ENCODE measurements around the gene AGPAT3.
A peak's percentile ranks its signal among the peaks of the same experiment; 100 is the strongest.
"Not testable (repeated sequence)": the region's sequence is repeated elsewhere in the genome, so short reads cannot be mapped to it uniquely, and the experiment has no call there.

AGPAT3 gene

GRCh38 chr21:43835050-43835449, 30.0 kb upstream of the AGPAT3 start:
- DNase-seq: no peak

- no peak for DNase-seq
Observed at GRCh38 chr21:43835861-43836260, 29.2 kb upstream of the AGPAT3 start.

GRCh38 chr21:43836616-43837015, 28.4 kb upstream of the AGPAT3 start:
- no peak for DNase-seq

GRCh38 chr21:43840259-43840658, 24.8 kb upstream of the AGPAT3 start:
- no peak for DNase-seq

- no peak for DNase-seq
Observed at GRCh38 chr21:43842742-43843141, 22.3 kb upstream of the AGPAT3 start.

GRCh38 chr21:43844906-43845305, 20.1 kb upstream of the AGPAT3 start:
- DNase-seq: not testable (repeated sequence)

- no peak for DNase-seq
Observed at GRCh38 chr21:43845386-43845785, 19.6 kb upstream of the AGPAT3 start.

GRCh38 chr21:43846430-43846829, 18.6 kb upstream of the AGPAT3 start:
- no peak for DNase-seq

- no peak for DNase-seq
Observed at GRCh38 chr21:43847301-43847700, 17.7 kb upstream of the AGPAT3 start.

GRCh38 chr21:43848771-43849170, 16.3 kb upstream of the AGPAT3 start:
- DNase-seq: no peak

- no peak for DNase-seq
Observed at GRCh38 chr21:43849532-43850299, 15.3 kb upstream of the AGPAT3 start.

GRCh38 chr21:43850728-43851295, 14.2 kb upstream of the AGPAT3 start:
- no peak for DNase-seq

- DNase-seq: no peak
Observed at GRCh38 chr21:43851593-43851992, 13.4 kb upstream of the AGPAT3 start.

GRCh38 chr21:43853851-43854772, 10.9 kb upstream of the AGPAT3 start:
- no peak for DNase-seq

GRCh38 chr21:43854773-43855633, 10.0 kb upstream of the AGPAT3 start:
- no peak for DNase-seq

GRCh38 chr21:43855955-43856354, 9.1 kb upstream of the AGPAT3 start:
- DNase-seq: no peak

- no peak for DNase-seq
Observed at GRCh38 chr21:43858806-43859648, 6.0 kb upstream of the AGPAT3 start.

- DNase-seq: no peak
Observed at GRCh38 chr21:43859747-43860214, 5.2 kb upstream of the AGPAT3 start.

- no peak for DNase-seq
Observed at GRCh38 chr21:43861706-43862105, 3.3 kb upstream of the AGPAT3 start.

GRCh38 chr21:43864313-43864961, 586 bp upstream of the AGPAT3 start:
- DNase-seq: peak; percentile 50
